Smooth muscle cell (in vitro differentiated cells): ENCODE data around the gene TMEM179. TPM values are rescaled to one million over a fixed set of nuclear protein-coding genes. Genes with fewer than 3 reads are reported as not detected.

ENCODE experiments used
- DNase-seq: peaks from one replicate; lab custom pipeline; 2025; ENCODE audit not compliant: unreplicated experiment; lab: John Stamatoyannopoulos, UW
- H2AFZ ChIP-seq: fragments of 200-600 bp; sonication (generic); 2 replicates; pipeline ENCODE4 v1.6.0; 2016; ENCODE audit warnings: antibody characterized with exemption, low read depth, mild to moderate bottlenecking
- H3F3A ChIP-seq: fragments of 200-600 bp; sonication (generic); 2 replicates; pipeline ENCODE4 v1.6.0; 2017; ENCODE audit warnings: antibody characterized with exemption, low read depth
- H3K27ac ChIP-seq: fragments of 200-600 bp; sonication (generic); 2 replicates; pipeline ENCODE4 v1.5.1; 2016; ENCODE audit warnings: low read depth, mild to moderate bottlenecking
- H3K27me3 ChIP-seq: fragments of 200-600 bp; sonication (generic); 2 replicates; pipeline ENCODE4 v1.6.1; 2016; ENCODE audit warnings: low read depth, mild to moderate bottlenecking
- H3K36me3 ChIP-seq: fragments of 200-600 bp; sonication (generic); 2 replicates; pipeline ENCODE4 v1.5.1; 2016; ENCODE audit warnings: low read depth
- H3K4me1 ChIP-seq: fragments of 200-600 bp; sonication (generic); 2 replicates; pipeline ENCODE4 v1.5.1; 2016; ENCODE audit warnings: low read depth
- H3K4me2 ChIP-seq: fragments of 200-600 bp; sonication (generic); 2 replicates; pipeline ENCODE4 v1.6.0; 2016; ENCODE audit warnings: mild to moderate bottlenecking
- H3K4me3 ChIP-seq: fragments of 200-600 bp; sonication (generic); 2 replicates; pipeline ENCODE4 v1.5.1; 2016; ENCODE audit warnings: mild to moderate bottlenecking
- H3K79me2 ChIP-seq: fragments of 200-600 bp; sonication (generic); 2 replicates; pipeline ENCODE4 v1.6.0; 2016; ENCODE audit warnings: low read depth, mild to moderate bottlenecking
- H3K9ac ChIP-seq: fragments of 200-600 bp; sonication (generic); 2 replicates; pipeline ENCODE4 v1.6.0; 2016; ENCODE audit warnings: low read depth
- H3K9me3 ChIP-seq: fragments of 200-600 bp; sonication (generic); replicated peaks from 2 replicates; pipeline ENCODE4 v1.5.1; 2016; ENCODE audit warnings: low read depth
- H4K20me1 ChIP-seq: fragments of 200-600 bp; sonication (generic); 2 replicates; pipeline ENCODE4 v1.6.0; 2016; ENCODE audit warnings: low read depth
- CTCF ChIP-seq: fragments of 200-600 bp; sonication (generic); IDR thresholded peaks from 2 replicates; pipeline ENCODE4 v1.5.1; 2017; ENCODE audit warnings: borderline replicate concordance, mild to moderate bottlenecking, antibody characterized with exemption; ENCODE audit not compliant: insufficient read depth, poor library complexity, severe bottlenecking
- WGBS: methylation state at CpG from one replicate; pipeline ENCODE4 v1.1.7; 2016; ENCODE audit warnings: low lambda C conversion rate; 5-methylcytosine and 5-hydroxymethylcytosine counted together
- polyA plus RNA-seq: library from polyadenylated mRNA; unstranded; fragments of >200 nt; fragmentation: Nextera tagmentation; extraction: Ambion mirVana; gene quantifications from 2 replicates; pipeline ENCODE4 v1.2.1, GENCODE V29; 2016
- total RNA-seq: library from RNA; depleted of rRNA; stranded (reverse); fragments of >200 nt; gene quantifications from 2 replicates; pipeline ENCODE4 v1.2.3, GENCODE V29; 2014

TMEM179 gene
- total and polyA plus RNA-seq, 2 experiments from 2014 or later: 0.87 to 4.8 TPM

- Histone ChIP-seq H3K9me3 (peaks cover 4% of the 10 kb centered on the region), H3K4me2 (no peak overlapping the region), H3K79me2 (no peaks in the 10 kb centered on the region), H3K36me3 (no peaks in the 10 kb centered on the region), H3K9ac (no peak overlapping the region), H3K27ac (no peak overlapping the region), H3F3A (no peaks in the 10 kb centered on the region), H4K20me1 (no peaks in the 10 kb centered on the region), H2AFZ (no peak overlapping the region), H3K4me3 (no peak overlapping the region), H3K4me1 (no peaks in the 10 kb centered on the region), H3K27me3 (no peaks in the 10 kb centered on the region)
- TF ChIP-seq CTCF: no peak
- DNase-seq: no peak
- 82% methylated on average over 6 of the region's 6 CpGs for WGBS
These were observed 43.0 kb upstream of the TMEM179 start for GRCh38 chr14:104647467-104648043.

- H4K20me1 ChIP-seq: no peaks in the 10 kb centered on the region
- H3K27me3 ChIP-seq: no peaks in the 10 kb centered on the region
- H3K4me1 ChIP-seq: no peaks in the 10 kb centered on the region
- no peaks in the 10 kb centered on the region for H3K79me2 ChIP-seq
- no peak overlapping the region for H3K27ac ChIP-seq
- H3K4me2 ChIP-seq: no peak overlapping the region
- no peak for DNase-seq
- no peaks in the 10 kb centered on the region for H3F3A ChIP-seq
- no peak overlapping the region for H2AFZ ChIP-seq
- 80% methylated on average over 11 of the region's 11 CpGs for WGBS
- no peak overlapping the region for H3K9ac ChIP-seq
- peaks cover 4% of the 10 kb centered on the region for H3K9me3 ChIP-seq
- no peak for TF ChIP-seq CTCF
- no peak overlapping the region for H3K4me3 ChIP-seq
- H3K36me3 ChIP-seq: no peaks in the 10 kb centered on the region
These were observed 40.2 kb upstream of the TMEM179 start for GRCh38 chr14:104644656-104645378.

- H3K27me3 ChIP-seq: no peaks in the 10 kb centered on the region
- WGBS: 88% methylated on average over 12 of the region's 12 CpGs
- no peak overlapping the region for H3K4me2 ChIP-seq
- no peaks in the 10 kb centered on the region for H3K4me1 ChIP-seq
- H3F3A ChIP-seq: no peaks in the 10 kb centered on the region
- H3K27ac ChIP-seq: no peak overlapping the region
- peaks cover 4% of the 10 kb centered on the region for H3K9me3 ChIP-seq
- H4K20me1 ChIP-seq: no peaks in the 10 kb centered on the region
- TF ChIP-seq CTCF: no peak
- no peak overlapping the region for H2AFZ ChIP-seq
- no peak overlapping the region for H3K4me3 ChIP-seq
- H3K9ac ChIP-seq: no peak overlapping the region
- H3K36me3 ChIP-seq: no peaks in the 10 kb centered on the region
- no peaks in the 10 kb centered on the region for H3K79me2 ChIP-seq
- DNase-seq: no peak
These were observed 39.6 kb upstream of the TMEM179 start for GRCh38 chr14:104644091-104644635.
